Measurements from ENCODE around the gene TYROBP. TPM values are rescaled to one million over a fixed set of nuclear protein-coding genes. Genes with fewer than 3 reads are reported as not detected.

TYROBP gene
- total and polyA plus RNA-seq, 2 of the 4 experiments (the other 2 are of a cell fraction), result not detected

DNA sequence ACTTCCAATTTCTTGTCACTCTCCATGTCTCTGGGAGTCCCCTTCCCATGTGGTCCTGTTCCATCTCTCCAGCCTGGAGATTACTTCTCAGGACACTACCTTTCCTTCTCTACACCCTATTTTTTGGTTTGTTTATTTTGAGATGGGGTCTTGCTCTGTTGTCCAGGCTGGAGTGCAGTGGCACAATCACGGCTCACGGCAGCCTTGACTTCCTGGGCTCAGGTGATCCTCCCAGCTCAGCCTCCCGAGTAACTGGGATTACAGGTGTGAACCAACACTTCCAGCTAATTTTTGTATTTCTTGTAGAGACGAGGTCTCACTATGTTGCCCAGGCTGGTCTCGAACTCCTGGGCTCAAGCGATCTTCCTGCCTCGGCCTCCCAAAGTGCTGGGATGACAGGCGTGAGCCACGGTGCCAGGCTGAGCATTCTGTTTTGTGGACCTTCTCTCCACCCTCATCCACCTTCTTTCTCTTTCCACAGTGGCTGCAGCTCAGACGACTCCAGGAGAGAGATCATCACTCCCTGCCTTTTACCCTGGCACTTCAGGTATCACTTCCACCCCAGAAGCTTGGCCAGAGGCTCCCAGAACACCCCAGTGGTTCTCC is 5.1 kb downstream of the TYROBP start:
- Histone ChIP-seq H3K56ac (ENCODE audit: extremely low read depth, insufficient read depth, low read length) (no peak overlapping the region), H3K14ac (replicated peaks; ENCODE audit: low read depth, low read length) (peak overlapping the region; percentile 87; the same call in 1 of the 2 replicates), H3K23ac (ENCODE audit: low read depth, low read length) (peak overlapping the region; percentile 29; the same call in 1 of the 2 replicates), H3K79me1 (ENCODE audit: low read depth in 1 of 2, low read length in 2 of 2) (peaks cover 8 to 22% of the 10 kb centered on the region in 2 experiments; a peak in 3 of 4 replicates), H2BK20ac (ENCODE audit: low read depth, low read length) (peak overlapping the region; percentile 94), H3K27ac (ENCODE audit: insufficient read depth, low read length) (peak overlapping the region; percentile 72), H3K4me1 (ENCODE audit: control insufficient read depth, insufficient read depth, low read length) (peaks cover 37% of the 10 kb centered on the region), H3K9me1 (ENCODE audit: insufficient read depth, low read length) (peaks cover 22% of the 10 kb centered on the region), H4K8ac (ENCODE audit: low read depth in 2 of 2, low read length in 2 of 2) (peak overlapping the region; percentile 77 to 98), H3K36me3 (ENCODE audit: control insufficient read depth, insufficient read depth, low read length) (no peaks in the 10 kb centered on the region), H2AK9ac (replicated peaks; ENCODE audit: low read depth, low read length, poor library complexity) (peak overlapping the region; percentile 88), H3K9ac (ENCODE audit: low read depth, low read length) (peak overlapping the region; percentile 58; the same call in 1 of the 2 replicates), H3K4me2 (ENCODE audit: low read depth, low read length) (peak overlapping the region; percentile 25), H4K20me1 (ENCODE audit: insufficient read depth, low read length) (no peaks in the 10 kb centered on the region), H3K9me3 (ENCODE audit: control insufficient read depth, insufficient read depth, low read length) (no peaks in the 10 kb centered on the region), H2BK5ac (ENCODE audit: low read depth, low read length, poor library complexity, severe bottlenecking) (peak overlapping the region; percentile 59), H4K5ac (ENCODE audit: low read depth, low read length) (peak overlapping the region; percentile 93), H3K4ac (ENCODE audit: low read depth, low read length) (peak overlapping the region; percentile 93), H2AK5ac (ENCODE audit: low read depth, low read length) (peak overlapping the region; percentile 98), H2BK120ac (ENCODE audit: low read depth, low read length) (peak overlapping the region; percentile 83), H3K4me3 (ENCODE audit: insufficient read depth, low read depth, low read length) (no peak overlapping the region), H3K27me3 (ENCODE audit: control insufficient read depth, insufficient read depth, low read length) (no peaks in the 10 kb centered on the region), H2BK15ac (ENCODE audit: low read depth, low read length) (peak overlapping the region; percentile 78; the same call in 1 of the 3 replicates), H2AFZ (replicated peaks; ENCODE audit: low read length, poor library complexity) (peak overlapping the region; percentile 89), H4K91ac (ENCODE audit: insufficient read depth, low read depth, low read length) (peak overlapping the region; percentile 91), H3K18ac (ENCODE audit: low read depth, low read length) (peak overlapping the region; percentile 26)
- no peak for DNase-seq
- CTCF ChIA-PET, result no interaction called here
- in situ Hi-C loops (cut with MboI; ENCODE audit: low sequenced_read_pairs) (no loop called here), intact Hi-C loops (cut with micrococcal nuclease) (no loop called here), dilution Hi-C loops (cut with HindIII; ENCODE audit: low sequenced_read_pairs, unreplicated experiment) (no loop called here)
- BruUV-seq (replicated peaks), result no TSS peak
- TF ChIP-seq POLR2A (IDR thresholded peaks at IDR 0.05; ENCODE audit: low read depth, low read length) (no peak), FOS (IDR thresholded peaks at IDR 0.05; ENCODE audit: low read depth, low read length) (no peak)
- WGBS, 2 experiments (ENCODE audit: extremely low coverage in 2 of 2, insufficient read length in 1 of 2), result 86% methylated on average over 5 of the region's 10 CpGs; no CpG with 5 or more reads in 1 of the 2 experiments
- POLR2A ChIA-PET (ENCODE audit: unreplicated experiment), result no interaction called here
- ATAC-seq (ENCODE audit: low read depth), result no peak
